HCT116 (cell line): ENCODE data around the gene GBF1. TPM values are rescaled to one million over a fixed set of nuclear protein-coding genes. Genes with fewer than 3 reads are reported as not detected.

Experiments used
- ATAC-seq: fragments of 200-7000 bp; cut with Tn5 transposase; 2 replicates; pipeline ENCODE4 v1.9.1; 2020; ENCODE audit warnings: mild to moderate bottlenecking, moderate library complexity
- BruUV-seq: library from RNA; stranded (reverse); fragments of 400-500 nt; replicated peaks from 2 replicates; lab custom pipeline; 2021; lab: Mats Ljungman, UMichigan
- CTCF ChIA-PET: fragments of 300-600 bp; sonication (Branson Sonifier 250); formaldehyde crosslinking; loops from one replicate; lab custom pipeline; 2021; ENCODE audit warnings: antibody characterized with exemption; lab: Charles Lee
- POLR2A ChIA-PET: fragments of 300-600, 350-600 bp; sonication (Branson Sonifier 250); formaldehyde crosslinking; loops from one replicate; lab custom pipeline; 2021; ENCODE audit warnings: antibody characterized with exemption; lab: Charles Lee
- RAD21 ChIA-PET, 2 experiments: fragments of 300-600 bp; sonication (Branson Sonifier 250); formaldehyde crosslinking; loops; one replicate each; lab custom pipeline; 2023; ENCODE audit warnings: low total read pairs in 2 of 2; ENCODE audit not compliant: uncharacterized antibody in 2 of 2, unreplicated experiment in 2 of 2, low non-redundant PET in 1 of 2; lab: Charles Lee
- DNase-seq: peaks from one replicate; pipeline ENCODE4 v3.0.0-alpha.2; 2010; ENCODE audit warnings: low read depth, low spot score
- H2AFZ ChIP-seq: fragments of 200-600 bp; shearing (Covaris generic), sonication (generic); 2 replicates; pipeline ENCODE4 v1.6.1; 2017; ENCODE audit warnings: low read depth, mixed run types, mixed read lengths, antibody characterized with exemption, low read length; ENCODE audit not compliant: poor library complexity, severe bottlenecking
- H3K27ac ChIP-seq: 2 replicates; pipeline ENCODE4 v1.5.1; 2012; ENCODE audit warnings: low read depth, low read length
- H3K27me3 ChIP-seq: fragments of 200-600 bp; sonication (generic); 2 replicates; pipeline ENCODE4 v1.6.1; 2016; ENCODE audit warnings: mixed run types, low read length, mixed read lengths; ENCODE audit not compliant: insufficient read depth
- H3K36me3 ChIP-seq, 2 experiments: fragments of 200-500 bp in 1 of 2; fragments of 200-600 bp in 1 of 2; sonication (Bioruptor generic) in 1 of 2; sonication (generic) in 1 of 2; 2 replicates each; pipeline versions ENCODE4 v1.5.1 to v1.6.1; 2014 to 2016; ENCODE audit warnings: low read length in 2 of 2, inconsistent platforms in 1 of 2, mixed read lengths in 1 of 2, mixed run types in 1 of 2; ENCODE audit not compliant: insufficient read depth in 2 of 2, control insufficient read depth in 1 of 2
- H3K4me1 ChIP-seq, 2 experiments: fragments of 200-600 bp in 1 of 2; sonication (generic) in 1 of 2; 2 replicates each; pipeline versions ENCODE4 v1.5.1 to v1.6.1; 2012 to 2017; ENCODE audit warnings: low read length in 2 of 2, inconsistent platforms in 1 of 2, mild to moderate bottlenecking in 1 of 2, mixed read lengths in 1 of 2, mixed run types in 1 of 2, moderate library complexity in 1 of 2; ENCODE audit not compliant: insufficient read depth in 2 of 2, control insufficient read depth in 1 of 2
- H3K4me2 ChIP-seq: fragments of 200-600 bp; sonication (generic); 2 replicates; pipeline ENCODE4 v1.6.1; 2017; ENCODE audit warnings: mixed run types, low read length, mixed read lengths
- H3K4me3 ChIP-seq, 2 experiments: fragments of 200-600 bp in 1 of 2; sonication (generic) in 1 of 2; replicated peaks in 1 of 2; 2 replicates each; pipeline ENCODE4 v1.5.1; 2011 to 2016; ENCODE audit warnings: low read length in 2 of 2, control low read depth in 1 of 2, low read depth in 1 of 2, mild to moderate bottlenecking in 1 of 2, mixed read lengths in 1 of 2, mixed run types in 1 of 2
- H3K79me2 ChIP-seq: fragments of 200-600 bp; sonication (generic); 2 replicates; pipeline ENCODE4 v1.6.1; 2017; ENCODE audit warnings: mild to moderate bottlenecking, mixed run types, low read length, moderate library complexity, mixed read lengths; ENCODE audit not compliant: insufficient read depth
- H3K9ac ChIP-seq: fragments of 200-600 bp; sonication (generic); 2 replicates; pipeline ENCODE4 v1.6.1; 2016; ENCODE audit warnings: low read length, mixed read lengths
- H3K9me2 ChIP-seq: fragments of 200-600 bp; sonication (generic), shearing (Covaris generic); 2 replicates; pipeline ENCODE4 v1.6.1; 2017; ENCODE audit warnings: mixed run types, mild to moderate bottlenecking, moderate library complexity; ENCODE audit not compliant: insufficient read depth
- H3K9me3 ChIP-seq, 2 experiments: fragments of 200-500 bp in 1 of 2; fragments of 200-600 bp in 1 of 2; sonication (Bioruptor generic) in 1 of 2; sonication (generic) in 1 of 2; 2 replicates each; pipeline ENCODE4 v1.6.1; 2014 to 2017; ENCODE audit warnings: low read length in 2 of 2, mixed read lengths in 2 of 2, inconsistent platforms in 1 of 2, low read depth in 1 of 2, mild to moderate bottlenecking in 1 of 2, mixed run types in 1 of 2, moderate library complexity in 1 of 2; ENCODE audit not compliant: control insufficient read depth in 1 of 2, insufficient read depth in 1 of 2
- H4K20me1 ChIP-seq: fragments of 200-600 bp; sonication (generic), shearing (Covaris generic); 2 replicates; pipeline ENCODE4 v1.6.1; 2017; ENCODE audit warnings: mixed run types, mild to moderate bottlenecking, moderate library complexity; ENCODE audit not compliant: insufficient read depth
- ATF3 ChIP-seq: IDR thresholded peaks from 2 replicates; pipeline ENCODE4 v1.6.1; 2012
- CBX3 ChIP-seq: IDR thresholded peaks from 2 replicates; pipeline ENCODE4 v1.6.1; 2012; ENCODE audit warnings: low read depth
- CEBPB ChIP-seq: IDR thresholded peaks from 2 replicates; pipeline ENCODE4 v1.6.1; 2012; ENCODE audit warnings: low read depth
- EGR1 ChIP-seq: IDR thresholded peaks from 2 replicates; pipeline ENCODE4 v1.6.1; 2012; ENCODE audit warnings: low read depth
- ELF1 ChIP-seq: IDR thresholded peaks from 2 replicates; pipeline ENCODE4 v1.6.1; 2012; ENCODE audit warnings: low read depth, borderline replicate concordance
- EZH2 ChIP-seq: fragments of 200-600 bp; sonication (generic); IDR thresholded peaks from 2 replicates; pipeline ENCODE4 v1.6.1; 2017; ENCODE audit warnings: antibody characterized with exemption, mixed run types
- EZH2phosphoT487 ChIP-seq: fragments of 200-600 bp; IDR thresholded peaks from 2 replicates; pipeline ENCODE4 v1.6.1; 2018; ENCODE audit warnings: antibody characterized with exemption, borderline replicate concordance
- FOSL1 ChIP-seq: IDR thresholded peaks from 2 replicates; pipeline ENCODE4 v1.6.1; 2012; ENCODE audit warnings: low read depth
- JUND ChIP-seq: IDR thresholded peaks from 2 replicates; pipeline ENCODE4 v1.6.1; 2012
- MAX ChIP-seq: IDR thresholded peaks from 2 replicates; pipeline ENCODE4 v1.6.1; 2012
- RAD21 ChIP-seq: IDR thresholded peaks from 2 replicates; pipeline ENCODE4 v1.6.1; 2012; ENCODE audit warnings: low read depth, mild to moderate bottlenecking
- SIN3A ChIP-seq: IDR thresholded peaks from 2 replicates; pipeline ENCODE4 v1.6.1; 2012; ENCODE audit warnings: low read depth
- SP1 ChIP-seq: IDR thresholded peaks from 2 replicates; pipeline ENCODE4 v1.6.1; 2012; ENCODE audit warnings: low read depth
- SRF ChIP-seq: IDR thresholded peaks from 2 replicates; pipeline ENCODE4 v1.6.1; 2012; ENCODE audit warnings: low read depth
- TCF7L2 ChIP-seq: IDR thresholded peaks from 2 replicates; pipeline ENCODE4 v1.7.0; 2011; ENCODE audit warnings: borderline replicate concordance, inconsistent platforms; ENCODE audit not compliant: insufficient read depth, insufficient read length; ENCODE audit errors: extremely low read depth
- YY1 ChIP-seq: IDR thresholded peaks from 2 replicates; pipeline ENCODE4 v1.6.1; 2011; ENCODE audit warnings: low read length, low read depth, moderate library complexity, mild to moderate bottlenecking; ENCODE audit not compliant: insufficient replicate concordance; ENCODE audit errors: extremely low read depth
- ZBTB33 ChIP-seq: IDR thresholded peaks from 2 replicates; pipeline ENCODE4 v1.6.1; 2011; ENCODE audit warnings: mild to moderate bottlenecking, low read length, moderate library complexity; ENCODE audit not compliant: insufficient replicate concordance; ENCODE audit errors: extremely low read depth
- ZFX ChIP-seq: fragments of 450-650 bp; IDR thresholded peaks from 2 replicates; pipeline ENCODE4 v1.6.1; 2017
- ZNF274 ChIP-seq: fragments of 200-500 bp; sonication (Bioruptor generic); IDR thresholded peaks from 2 replicates; pipeline ENCODE4 v1.6.1; 2014; ENCODE audit warnings: mild to moderate bottlenecking, low read depth, low read length, inconsistent platforms
- intact Hi-C: fragments of 100-400 bp; cut with micrococcal nuclease; formaldehyde crosslinking; loops from 2 replicates; pipeline ENCODE4 v1.10.0; 2022
- total RNA-seq: library from RNA; stranded (reverse); gene quantifications from one replicate; pipeline ENCODE4 v1.2.1, GENCODE V29; 2021; ENCODE audit not compliant: unreplicated experiment

The GBF1 gene
- total RNA-seq, 1 experiment from 2014 or later, result 58.9 TPM

- no peak overlapping the region for H3K4me2 ChIP-seq
- no peak overlapping the region for H2AFZ ChIP-seq
- no peaks in the 10 kb centered on the region for H3K27me3 ChIP-seq
- no peaks in the 10 kb centered on the region; the same call in 1 of the 2 replicates for H3K79me2 ChIP-seq
- H3K4me3 ChIP-seq, result no peak overlapping the region
- H3K4me1 ChIP-seq, result peaks cover 9 to 36% of the 10 kb centered on the region in 2 experiments
- TF ChIP-seq MAX, result no peak
- TF ChIP-seq EZH2phosphoT487, result no peak
- no peak for TF ChIP-seq ATF3
- TF ChIP-seq JUND, result no peak
- no peak for TF ChIP-seq CEBPB
- TF ChIP-seq YY1, result no peak
- no peak for TF ChIP-seq RAD21
- TF ChIP-seq SIN3A, result no peak
- no peak for TF ChIP-seq EGR1
- TF ChIP-seq TCF7L2, result no peak
- no peak for TF ChIP-seq ZNF274
- TF ChIP-seq ZBTB33, result no peak
- TF ChIP-seq ZFX, result no peak
- no peak for TF ChIP-seq EZH2
- no peak for TF ChIP-seq FOSL1
- TF ChIP-seq CBX3, result no peak
- no peak for TF ChIP-seq ELF1
- no peak for TF ChIP-seq SRF
- TF ChIP-seq SP1, result no peak
- H3K9me2 ChIP-seq, result no peaks in the 10 kb centered on the region
- no peak overlapping the region for H3K27ac ChIP-seq
- no peak overlapping the region for H3K9ac ChIP-seq
- H4K20me1 ChIP-seq, result no peaks in the 10 kb centered on the region
- RAD21 ChIA-PET, result no interaction called here
- DNase-seq (no peak), ATAC-seq (no peak)
- CTCF ChIA-PET, result interaction anchor here (12.6 kb wide), 1 partner anchor 119 kb away, joined by 625 read pairs; no protein-coding TSS in a partner anchor
- BruUV-seq, result no TSS peak
- intact Hi-C loops, result loop anchor here (5.0 kb wide), 1 partner anchor 228 kb away; no protein-coding TSS in a partner anchor
- no peaks in the 10 kb centered on the region for H3K9me3 ChIP-seq
- no peaks in the 10 kb centered on the region for H3K36me3 ChIP-seq
- POLR2A ChIA-PET, result interaction anchor here (1.8 kb wide), 1 partner anchor 11 kb away, joined by 4 read pairs; the partner anchor contains the start of gene GBF1
These were observed 11.3 kb upstream of the GBF1 start for GRCh38 chr10:102233997-102234396.
